ENCODE results near the gene BMPR1A.

The BMPR1A gene

DNA sequence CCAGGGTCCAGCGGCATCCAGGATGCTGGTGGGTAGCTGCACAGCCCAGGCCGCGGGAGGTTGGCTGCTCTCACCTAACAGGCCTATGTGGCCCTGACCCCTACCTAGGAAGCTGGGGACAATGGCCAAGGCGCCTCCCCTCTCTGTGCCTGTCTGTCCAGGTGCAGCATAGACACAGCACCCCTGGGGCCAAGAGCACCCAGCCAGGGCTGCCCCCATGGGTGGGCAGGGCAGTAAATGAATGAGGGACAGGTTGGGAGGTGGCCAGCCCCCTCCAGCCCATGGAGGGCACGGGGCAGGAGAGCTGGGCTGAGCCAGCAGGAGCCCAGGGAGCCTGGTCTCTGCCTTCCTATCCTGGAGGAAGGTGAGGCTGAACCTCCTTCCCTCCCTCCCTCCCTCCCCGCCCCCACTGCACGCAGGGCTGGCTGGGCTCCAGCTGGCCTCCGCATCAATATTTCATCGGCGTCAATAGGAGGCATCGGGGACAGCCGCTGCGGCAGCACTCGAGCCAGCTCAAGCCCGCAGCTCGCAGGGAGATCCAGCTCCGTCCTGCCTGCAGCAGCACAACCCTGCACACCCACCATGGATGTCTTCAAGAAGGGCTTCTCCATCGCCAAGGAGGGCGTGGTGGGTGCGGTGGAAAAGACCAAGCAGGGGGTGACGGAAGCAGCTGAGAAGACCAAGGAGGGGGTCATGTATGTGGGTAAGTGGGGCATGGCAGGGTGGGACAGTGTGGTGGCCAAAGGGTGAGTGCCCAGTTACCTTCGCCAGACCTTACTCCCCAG is 201.9 kb downstream of the BMPR1A start, which contains the start of gene SNCG:
SNCG (plus strand) TSS at position 484 of the 785 bp plus-strand sequence; CDS start at position 583, 99 bp downstream.
- no peak for DNase-seq

DNA sequence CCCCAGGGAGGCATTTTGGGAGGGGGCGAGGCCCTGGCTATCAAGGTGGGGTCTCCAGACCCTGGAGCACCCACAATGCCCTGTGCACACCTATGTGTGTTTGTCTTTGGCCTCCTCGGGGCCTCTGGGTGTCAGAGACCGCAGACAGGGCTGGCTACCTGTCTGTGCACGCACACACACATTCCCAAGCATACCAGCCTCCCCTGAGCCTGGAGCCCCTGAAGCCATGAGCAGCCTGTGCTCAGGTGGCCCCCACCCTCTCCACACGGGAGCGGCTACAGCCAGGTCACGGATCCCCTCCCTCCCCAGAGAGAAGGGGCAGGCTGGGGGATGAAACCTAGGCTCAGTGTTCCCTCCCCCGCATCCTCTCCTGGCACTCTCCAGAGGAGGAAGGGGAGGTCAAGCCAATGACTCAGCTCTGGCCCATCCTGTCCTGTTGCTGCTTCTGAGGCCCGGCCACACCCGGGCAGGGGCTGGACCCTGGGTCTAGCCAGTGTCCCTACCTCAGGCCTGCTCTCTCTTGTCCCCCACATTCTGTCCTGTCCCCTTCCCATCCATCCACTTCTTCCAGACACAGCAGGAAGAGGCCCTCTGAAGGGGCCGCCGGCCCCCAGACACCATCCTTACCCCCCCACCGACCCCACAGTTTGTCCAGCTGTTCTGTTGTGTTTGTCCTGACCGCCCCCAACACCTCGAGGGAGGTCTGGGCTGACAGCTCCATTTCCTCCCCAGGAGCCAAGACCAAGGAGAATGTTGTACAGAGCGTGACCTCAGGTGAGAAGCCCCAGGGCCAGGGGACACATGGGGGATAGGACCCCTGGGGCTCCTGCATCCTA is 202.7 kb downstream of the BMPR1A start:
- DNase-seq: no peak

DNA sequence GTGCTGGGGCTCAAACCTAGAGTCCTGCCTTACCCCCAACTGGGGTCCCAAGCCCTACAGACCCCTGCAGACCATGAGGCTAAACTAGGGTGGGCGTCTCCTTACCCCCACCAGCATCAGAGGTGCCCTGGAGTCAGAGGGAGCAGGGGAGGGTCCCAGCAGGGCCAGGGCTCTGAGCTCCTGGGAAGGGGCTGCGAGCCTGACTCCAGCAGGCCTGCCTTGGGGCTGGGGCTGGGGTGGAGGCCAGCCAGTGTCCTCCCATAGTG is 203.3 kb downstream of the BMPR1A start:
- no peak for DNase-seq

DNA sequence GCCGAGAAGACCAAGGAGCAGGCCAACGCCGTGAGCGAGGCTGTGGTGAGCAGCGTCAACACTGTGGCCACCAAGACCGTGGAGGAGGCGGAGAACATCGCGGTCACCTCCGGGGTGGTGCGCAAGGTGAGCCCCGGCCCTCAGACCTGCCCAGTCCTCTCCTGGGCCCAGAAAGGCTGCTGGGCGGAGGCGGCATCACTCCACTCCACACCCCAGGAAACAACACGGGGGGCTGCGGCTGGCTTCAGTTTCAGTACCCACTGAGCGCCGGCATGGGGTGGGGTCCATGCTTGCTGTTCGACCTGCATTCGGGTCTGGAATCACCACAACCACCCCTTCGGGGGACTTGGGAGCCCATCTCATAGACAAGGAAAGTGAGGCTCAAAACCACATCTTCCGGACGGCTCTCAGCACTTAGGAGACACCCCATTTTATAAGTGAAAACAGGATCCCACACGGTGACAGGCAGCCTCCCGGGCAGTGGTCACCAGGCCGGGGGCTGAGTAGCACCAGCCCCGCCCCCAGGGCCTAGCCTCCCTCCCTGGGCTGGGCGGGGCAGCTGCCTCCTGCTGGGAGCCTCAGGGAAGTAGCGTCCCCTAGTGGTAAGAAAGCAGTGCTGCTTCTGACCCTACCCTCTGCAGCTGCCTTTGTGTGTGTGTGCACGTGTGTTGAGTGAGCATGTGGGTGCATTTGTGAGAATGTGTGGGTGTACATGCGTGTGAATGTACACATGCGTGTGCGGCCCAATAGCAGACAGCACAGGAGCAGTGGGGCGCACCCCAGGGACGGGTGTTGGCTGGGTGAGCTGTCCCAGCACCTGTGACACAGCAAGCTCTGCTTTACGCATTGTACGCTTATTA is 203.8 kb downstream of the BMPR1A start:
- DNase-seq: no peak

- no peak for DNase-seq
Measured at GRCh38 chr10:86960863-86961434, 204.5 kb downstream of the BMPR1A start.

- DNase-seq: peak; percentile 49
Measured at GRCh38 chr10:86961481-86962091, 205.2 kb downstream of the BMPR1A start.

DNA sequence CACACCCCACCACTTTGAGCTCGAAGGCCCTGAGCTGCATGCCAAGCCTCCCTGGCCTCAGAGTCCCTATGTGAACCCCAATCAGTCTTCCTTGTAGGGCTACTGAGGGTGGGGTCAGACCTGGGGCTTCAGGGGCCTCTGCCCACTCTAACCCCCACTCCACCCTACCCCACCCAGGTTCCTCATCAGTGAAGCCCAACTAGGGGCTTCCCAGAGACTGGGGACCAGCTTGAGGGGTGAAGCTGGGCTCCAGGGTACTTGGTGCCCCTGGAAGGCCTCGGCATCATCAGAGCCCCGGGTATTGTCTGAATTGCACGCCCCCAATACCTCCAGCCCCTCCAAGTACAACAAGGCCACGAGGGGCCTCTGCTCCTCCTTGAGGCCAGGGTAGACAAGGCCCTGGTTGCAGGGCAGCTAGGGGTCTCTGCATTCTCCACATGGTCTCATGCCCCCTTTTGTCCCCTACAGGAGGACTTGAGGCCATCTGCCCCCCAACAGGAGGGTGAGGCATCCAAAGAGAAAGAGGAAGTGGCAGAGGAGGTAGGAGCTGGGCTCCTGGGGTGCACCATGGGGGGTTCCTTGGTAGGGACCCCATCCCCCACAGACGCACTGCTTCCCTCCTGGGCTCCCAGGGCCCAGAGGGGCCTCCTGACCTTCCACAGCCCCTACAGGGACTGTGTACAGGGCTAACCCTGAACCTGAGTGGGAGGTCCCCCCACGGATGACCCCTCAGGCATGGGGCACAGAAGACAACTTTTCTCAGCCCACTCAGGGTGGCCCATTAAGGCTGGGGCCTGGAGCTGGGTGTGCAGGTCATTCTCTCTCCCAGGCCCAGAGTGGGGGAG is 205.9 kb downstream of the BMPR1A start:
- peak; percentile 53 for DNase-seq

GRCh38 chr10:86962981-86963310 is 206.5 kb downstream of the BMPR1A start:
- no peak for DNase-seq

GRCh38 chr10:86963341-86963919 is 207.0 kb downstream of the BMPR1A start:
- DNase-seq: peak; percentile 47

DNA sequence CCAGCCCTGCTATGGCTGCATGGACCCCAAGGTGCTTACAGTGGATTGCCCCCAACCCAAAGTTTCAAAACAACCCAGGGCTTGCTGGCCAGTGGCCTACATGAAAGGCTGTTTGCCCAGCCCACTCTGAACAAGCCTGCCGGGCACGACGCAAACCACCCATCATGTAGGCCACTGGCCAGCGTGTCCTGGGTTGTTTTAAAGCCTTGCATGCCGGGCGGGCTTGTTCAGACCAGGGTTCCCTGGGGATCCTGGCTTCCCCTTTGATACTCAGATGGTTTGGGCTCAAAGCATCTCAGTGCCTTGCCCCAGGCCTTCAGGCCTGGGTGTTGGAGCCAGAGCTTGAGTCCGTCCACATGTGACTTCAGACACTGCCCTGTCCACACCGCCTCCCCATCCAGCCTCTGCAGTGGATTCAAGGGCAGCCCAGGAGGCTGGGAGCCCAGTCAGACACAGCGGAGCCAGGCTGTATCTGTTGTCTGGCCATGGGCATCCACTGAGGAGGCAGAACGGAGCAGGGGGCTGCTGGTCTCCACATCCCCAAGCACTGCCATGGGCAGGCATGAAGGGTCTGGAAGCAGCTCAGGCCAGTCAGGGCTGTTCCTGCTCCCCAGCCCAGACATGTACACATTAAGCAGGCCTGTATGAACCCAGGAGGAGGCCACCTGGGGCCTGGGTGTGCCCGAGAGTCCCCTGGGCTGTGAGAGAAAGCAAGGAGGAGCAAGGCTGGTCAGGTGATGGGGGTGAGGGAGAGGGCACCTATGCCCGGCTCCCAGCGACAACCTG is 207.8 kb downstream of the BMPR1A start:
- DNase-seq: peak; percentile 49

DNA sequence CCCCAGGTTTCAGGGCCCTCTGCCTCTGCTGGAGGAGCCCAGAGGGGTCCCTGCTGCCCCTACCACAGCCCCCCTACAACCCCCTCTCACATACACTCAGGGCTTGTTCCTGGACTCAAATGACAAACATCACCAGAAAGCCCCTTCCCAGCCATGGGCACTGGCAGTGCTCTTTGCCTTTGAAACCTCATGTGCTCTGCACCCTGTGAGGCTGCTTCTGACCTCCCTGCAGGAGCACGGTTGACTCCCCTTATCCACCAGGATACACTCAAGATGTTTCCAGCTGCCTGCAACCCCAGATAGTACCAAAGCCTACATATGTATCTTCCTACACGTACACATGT is 208.4 kb downstream of the BMPR1A start:
- no peak for DNase-seq

- no peak for DNase-seq
Measured at GRCh38 chr10:86965986-86966654, 209.7 kb downstream of the BMPR1A start.

DNA sequence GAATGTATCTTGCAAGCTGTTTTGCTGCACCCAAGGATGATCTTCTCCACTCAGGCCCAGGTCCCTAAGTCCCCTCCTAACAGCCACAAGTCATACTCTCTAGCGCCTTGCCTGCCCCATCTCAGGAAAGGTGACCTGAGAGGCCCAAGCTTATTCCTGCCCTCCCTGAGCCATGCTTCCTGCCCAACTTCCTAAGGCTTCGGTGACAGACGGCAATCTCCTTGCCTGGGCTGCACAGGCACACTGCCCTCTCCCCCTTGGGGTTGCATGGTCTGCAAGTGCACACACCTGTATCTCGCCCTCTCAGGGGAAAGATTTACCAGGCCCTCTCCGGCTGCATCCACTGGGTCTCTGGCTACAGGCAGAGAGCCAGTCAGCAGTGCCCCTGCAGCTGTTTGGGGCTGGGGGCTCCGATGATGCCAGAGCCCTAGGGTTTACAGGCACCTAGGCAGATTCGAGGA is 211.1 kb downstream of the BMPR1A start:
- peak; percentile 59 for DNase-seq

DNA sequence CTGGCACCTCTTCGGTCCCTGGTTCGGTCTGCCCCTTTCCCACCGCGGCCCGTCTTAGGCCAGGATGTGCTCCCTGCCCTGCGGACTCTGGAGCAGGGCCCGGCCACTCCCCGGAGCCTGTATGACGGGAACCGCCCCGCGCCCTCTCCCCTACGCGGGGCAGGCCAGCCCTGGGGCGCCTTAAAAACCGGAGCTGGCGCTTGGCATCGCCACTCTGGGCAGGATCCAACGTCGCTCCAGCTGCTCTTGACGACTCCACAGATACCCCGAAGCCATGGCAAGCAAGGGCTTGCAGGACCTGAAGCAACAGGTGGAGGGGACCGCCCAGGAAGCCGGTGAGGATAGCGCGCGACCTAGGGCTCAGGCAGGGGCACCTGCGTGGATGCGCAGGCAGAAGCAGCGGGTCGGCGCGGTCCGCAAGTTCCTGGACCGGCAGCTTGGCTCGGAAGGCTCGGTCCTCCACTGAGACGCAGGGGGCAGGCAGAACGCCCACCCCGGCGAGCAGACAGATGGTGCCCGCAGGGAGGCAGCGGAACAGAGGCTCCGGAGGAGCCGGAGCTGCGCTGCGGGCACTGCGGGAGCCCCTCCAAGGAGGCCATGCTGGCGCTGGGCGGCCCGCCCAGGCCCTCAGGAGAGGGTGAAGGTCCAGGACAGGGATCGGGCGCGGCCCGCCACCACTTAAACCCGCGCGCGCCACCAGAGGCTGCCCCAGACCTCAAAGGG is 212.0 kb downstream of the BMPR1A start, which contains the start of gene ADIRF:
ADIRF (plus strand) TSS at position 212 of the 723 bp plus-strand sequence; CDS start at position 275, 63 bp downstream.
- DNase-seq: peak; percentile 70

GRCh38 chr10:86968994-86969355 is 212.6 kb downstream of the BMPR1A start:
- DNase-seq: peak; percentile 61

DNA sequence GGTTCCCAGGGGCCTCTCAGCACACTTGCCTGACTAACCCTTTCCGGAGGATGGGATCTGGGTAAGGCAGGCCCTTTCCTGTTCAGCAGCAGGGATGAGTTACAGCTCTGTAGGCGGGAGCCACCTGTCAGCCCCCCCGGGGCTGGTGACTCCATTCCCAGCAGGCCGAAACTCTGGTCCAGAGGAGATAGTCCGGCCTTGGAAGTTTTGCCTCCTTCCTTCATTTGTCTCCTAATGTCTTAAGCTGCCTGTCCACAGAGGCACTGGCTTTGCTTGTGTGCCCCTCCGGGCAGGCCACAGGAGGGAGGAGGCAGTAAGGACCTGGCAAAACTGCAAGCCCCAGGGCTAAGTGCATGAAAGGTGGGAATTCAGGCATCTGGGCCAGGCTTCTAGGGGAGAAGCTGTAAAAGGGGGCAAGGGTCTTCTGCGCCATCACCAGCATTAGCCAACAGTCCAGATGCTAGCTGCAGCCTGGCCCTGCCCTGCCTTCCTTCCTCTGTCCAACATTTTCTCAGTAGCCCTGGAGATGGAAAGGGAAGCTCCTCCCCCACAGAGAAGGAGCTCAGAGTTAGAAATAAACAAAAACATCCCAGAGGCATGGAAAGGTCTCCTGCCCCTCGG is 213.1 kb downstream of the BMPR1A start:
- no peak for DNase-seq

- peak; percentile 64 for DNase-seq
Measured at GRCh38 chr10:86970162-86970981, 214.0 kb downstream of the BMPR1A start.

DNA sequence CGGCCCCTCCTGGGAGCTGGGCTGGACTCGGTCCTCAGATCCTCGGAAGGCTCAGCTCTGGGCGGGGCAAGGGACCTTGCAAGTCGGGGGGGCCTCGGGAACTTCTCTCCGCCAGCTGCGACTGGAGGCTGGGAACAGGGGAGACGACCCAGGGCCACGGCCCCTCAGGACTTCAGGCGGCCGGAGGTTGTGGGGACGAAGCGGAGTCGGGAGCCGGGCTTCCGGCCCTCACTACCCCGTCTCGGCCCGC is 214.5 kb downstream of the BMPR1A start:
- DNase-seq: no peak

All from activated CD8-positive, alpha-beta memory T cell treated with anti-CD3 and anti-CD28 coated beads for 24 hours (primary cell).